HepG2 (cell line): ENCODE results near the gene RHBDD3. TPM values are rescaled to one million over a fixed set of nuclear protein-coding genes. Genes with fewer than 3 reads are reported as not detected.

ENCODE experiments used
- FOXP4 ChIP-seq: sonication (generic); formaldehyde crosslinking; IDR thresholded peaks from 2 replicates; pipeline ENCODE4 v1.4.0; 2020; ENCODE audit warnings: missing genetic modification reagents
- JDP2 ChIP-seq: sonication (generic); formaldehyde crosslinking; IDR thresholded peaks from 2 replicates; pipeline ENCODE4 v1.8.1; 2022; ENCODE audit warnings: missing genetic modification reagents, borderline replicate concordance
- KAT2B ChIP-seq: fragments of 150-350 bp; IDR thresholded peaks from 2 replicates; pipeline ENCODE4 v1.6.1; 2014; ENCODE audit warnings: low read depth, low read length, borderline replicate concordance
- LCORL ChIP-seq, 2 experiments: fragments of 450-650 bp in 1 of 2; sonication (generic) in 1 of 2; formaldehyde crosslinking in 1 of 2; IDR thresholded peaks; 2 replicates each; pipeline versions ENCODE4 v1.5.0 to v1.6.1; 2017 to 2020; ENCODE audit warnings: antibody characterized with exemption in 1 of 2, missing genetic modification reagents in 1 of 2
- MTF1 ChIP-seq: sonication (generic); formaldehyde crosslinking; IDR thresholded peaks from 2 replicates; pipeline ENCODE4 v1.5.0; 2020; ENCODE audit warnings: missing genetic modification reagents
- PAXIP1 ChIP-seq: sonication (generic); formaldehyde crosslinking; conservative IDR thresholded peaks from 2 replicates; pipeline ENCODE4 v1.4.0; 2020; ENCODE audit warnings: mild to moderate bottlenecking, missing genetic modification reagents, moderate library complexity
- PRMT3 ChIP-seq: sonication (generic); formaldehyde crosslinking; IDR thresholded peaks from 2 replicates; pipeline ENCODE4 v1.8.1; 2022; ENCODE audit warnings: low read depth, mild to moderate bottlenecking, moderate library complexity, missing genetic modification reagents, borderline replicate concordance
- RBM39 ChIP-seq: fragments of 200-400 bp; formaldehyde crosslinking; IDR thresholded peaks from one replicate; pipeline ENCODE4 v1.6.1; 2018; ENCODE audit warnings: antibody characterized with exemption, mild to moderate bottlenecking, low read depth, low read length; ENCODE audit not compliant: poor library complexity, severe bottlenecking
- TGIF2 ChIP-seq: IDR thresholded peaks from 2 replicates; pipeline ENCODE4 v1.6.1; 2016; ENCODE audit warnings: control low read depth, missing compliant biosample characterization
- ZFP37 ChIP-seq: sonication (generic); formaldehyde crosslinking; IDR thresholded peaks from 2 replicates; pipeline ENCODE4 v1.4.0; 2020; ENCODE audit warnings: missing genetic modification reagents, borderline replicate concordance
- ZNF292 ChIP-seq: sonication (generic); formaldehyde crosslinking; IDR thresholded peaks from 2 replicates; pipeline ENCODE4 v1.8.1; 2022; ENCODE audit warnings: mild to moderate bottlenecking, low read depth, missing genetic modification reagents, borderline replicate concordance
- ZNF563 ChIP-seq: sonication (generic); formaldehyde crosslinking; IDR thresholded peaks from 2 replicates; pipeline ENCODE4 v1.8.0; 2022; ENCODE audit warnings: mild to moderate bottlenecking, moderate library complexity, missing genetic modification reagents
- ZNF709 ChIP-seq: sonication (generic); formaldehyde crosslinking; IDR thresholded peaks from 2 replicates; pipeline ENCODE4 v1.5.0; 2020; ENCODE audit warnings: mild to moderate bottlenecking, missing genetic modification reagents
- polyA plus RNA-seq, 8 experiments: library from polyadenylated mRNA; depleted of rRNA in 3 of 8; stranded (reverse) in 7 of 8; unstranded in 1 of 8; fragments of >200 nt; fragmentation: Illumina TruSeq in 4 of 8; extraction: Trizol in 4 of 8; gene quantifications; 2 replicates each; pipeline versions ENCODE4 v1.2.1 to v1.2.3, GENCODE V29; 2011 to 2016; ENCODE audit warnings: low read depth in 4 of 8, missing spikeins in 1 of 8, mixed read lengths in 1 of 8; ENCODE audit not compliant: insufficient read depth in 1 of 8
- total RNA-seq, 5 experiments: library from RNA; depleted of rRNA; stranded (reverse); fragments of >200 nt; fragmentation: Illumina TruSeq; extraction: Trizol; gene quantifications; 2 replicates each; pipeline ENCODE4 v1.2.3, GENCODE V29; 2016; ENCODE audit warnings: low read depth in 1 of 5
- TF ChIP-seq, protein P1 (sequence below): sonication (generic); formaldehyde crosslinking; IDR thresholded peaks from 2 replicates; pipeline ENCODE4 v1.4.0; 2020; ENCODE audit warnings: mild to moderate bottlenecking, low read depth, missing genetic modification reagents
- TF ChIP-seq, protein P2 (sequence below): sonication (generic); formaldehyde crosslinking; IDR thresholded peaks from 2 replicates; pipeline ENCODE4 v1.4.0; 2020; ENCODE audit warnings: missing genetic modification reagents

The RHBDD3 gene
- total and polyA plus RNA-seq, 2 of the 13 experiments (the other 11 are each of a cell fraction or from before 2014, with no cell fraction given): 12.1 to 26.7 TPM

GRCh38 chr22:29268511-29269229 is 889 bp upstream of the RHBDD3 start (continued):
- no peak for TF ChIP-seq MTF1 (CRISPR knock-in tag)
- peak; percentile 62; the same call in 1 of the 2 replicates for TF ChIP-seq TGIF2 (CRISPR knock-in tag)
- TF ChIP-seq, protein P1, sequence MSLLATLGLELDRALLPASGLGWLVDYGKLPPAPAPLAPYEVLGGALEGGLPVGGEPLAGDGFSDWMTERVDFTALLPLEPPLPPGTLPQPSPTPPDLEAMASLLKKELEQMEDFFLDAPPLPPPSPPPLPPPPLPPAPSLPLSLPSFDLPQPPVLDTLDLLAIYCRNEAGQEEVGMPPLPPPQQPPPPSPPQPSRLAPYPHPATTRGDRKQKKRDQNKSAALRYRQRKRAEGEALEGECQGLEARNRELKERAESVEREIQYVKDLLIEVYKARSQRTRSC (CRISPR knock-in tag): no peak
- no peak for TF ChIP-seq KAT2B
- no peak for TF ChIP-seq LCORL (IDR thresholded peaks at IDR 0.05)
- no peak for TF ChIP-seq LCORL (CRISPR knock-in tag; IDR thresholded peaks at IDR 0.05)
- TF ChIP-seq PAXIP1 (CRISPR knock-in tag): no peak
- no peak for TF ChIP-seq ZFP37
- peak; percentile 7 for TF ChIP-seq RBM39
- no peak for TF ChIP-seq FOXP4 (CRISPR knock-in tag)
- peak; percentile 97 for TF ChIP-seq ZNF563 (CRISPR knock-in tag)
- peak; percentile 81; the same call in 1 of the 2 replicates for TF ChIP-seq ZNF709
- no peak for TF ChIP-seq ZNF292
- TF ChIP-seq, protein P2, sequence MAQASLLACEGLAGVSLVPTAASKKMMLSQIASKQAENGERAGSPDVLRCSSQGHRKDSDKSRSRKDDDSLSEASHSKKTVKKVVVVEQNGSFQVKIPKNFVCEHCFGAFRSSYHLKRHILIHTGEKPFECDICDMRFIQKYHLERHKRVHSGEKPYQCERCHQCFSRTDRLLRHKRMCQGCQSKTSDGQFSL (CRISPR knock-in tag): no peak; the same call in 1 of the 2 replicates
- no peak for TF ChIP-seq JDP2
- TF ChIP-seq PRMT3 (CRISPR knock-in tag): no peak
- TF ChIP-seq, all 625 proteins: peak for 122
